ENCODE measurements around the gene KLHL21.

KLHL21 gene

GRCh38 chr1:6577831-6578525, 24.7 kb downstream of the KLHL21 start:
- TF ChIP-seq CTCF (conservative IDR thresholded peaks at IDR 0.05; ENCODE audit: control insufficient read depth, insufficient read depth, low read depth, low read length): no peak
- H3K4me3 ChIP-seq (ENCODE audit: control insufficient read depth, low read depth, low read length): no peak overlapping the region
- no peak for DNase-seq (ENCODE audit: low read depth)

GRCh38 chr1:6574818-6575217, 27.9 kb downstream of the KLHL21 start:
- no peak overlapping the region for H3K4me3 ChIP-seq (ENCODE audit: control insufficient read depth, low read depth, low read length)
- TF ChIP-seq CTCF (conservative IDR thresholded peaks at IDR 0.05; ENCODE audit: control insufficient read depth, insufficient read depth, low read depth, low read length): no peak
- DNase-seq (ENCODE audit: low read depth): no peak

GRCh38 chr1:6574025-6574620, 28.5 kb downstream of the KLHL21 start:
- no peak for TF ChIP-seq CTCF (conservative IDR thresholded peaks at IDR 0.05; ENCODE audit: control insufficient read depth, insufficient read depth, low read depth, low read length)
- H3K4me3 ChIP-seq (ENCODE audit: control insufficient read depth, low read depth, low read length): no peak overlapping the region
- no peak for DNase-seq (ENCODE audit: low read depth)

- H3K4me3 ChIP-seq (ENCODE audit: control insufficient read depth, low read depth, low read length): no peak overlapping the region
- no peak for DNase-seq (ENCODE audit: low read depth)
- no peak for TF ChIP-seq CTCF (conservative IDR thresholded peaks at IDR 0.05; ENCODE audit: control insufficient read depth, insufficient read depth, low read depth, low read length)
Observed at GRCh38 chr1:6572653-6573383, 29.9 kb downstream of the KLHL21 start.

GRCh38 chr1:6570987-6571386, 31.7 kb downstream of the KLHL21 start:
- no peak overlapping the region for H3K4me3 ChIP-seq (ENCODE audit: control insufficient read depth, low read depth, low read length)
- no peak for TF ChIP-seq CTCF (conservative IDR thresholded peaks at IDR 0.05; ENCODE audit: control insufficient read depth, insufficient read depth, low read depth, low read length)
- DNase-seq (ENCODE audit: low read depth): no peak

GRCh38 chr1:6570100-6570499, 32.6 kb downstream of the KLHL21 start:
- DNase-seq (ENCODE audit: low read depth): no peak
- H3K4me3 ChIP-seq (ENCODE audit: control insufficient read depth, low read depth, low read length): no peak overlapping the region
- TF ChIP-seq CTCF (conservative IDR thresholded peaks at IDR 0.05; ENCODE audit: control insufficient read depth, insufficient read depth, low read depth, low read length): no peak

Data from fibroblast of mammary gland (primary cell).